COLO829 (cell line): Measurements from ENCODE around the gene RPAP3.

Experiments
- DNase-seq: peaks from one replicate; pipeline ENCODE4 v3.0.0; 2012; ENCODE audit warnings: low spot score

RPAP3 gene

GRCh38 chr12:47742253-47742825 lies 36.5 kb upstream of the RPAP3 start:
- peak; percentile 42 for DNase-seq

- DNase-seq: peak; percentile 91
Measured at GRCh38 chr12:47741340-47741703, 35.5 kb upstream of the RPAP3 start.

GRCh38 chr12:47740606-47741339 lies 34.9 kb upstream of the RPAP3 start:
- DNase-seq: no peak

GRCh38 chr12:47739979-47740378 lies 34.1 kb upstream of the RPAP3 start:
- no peak for DNase-seq

DNA sequence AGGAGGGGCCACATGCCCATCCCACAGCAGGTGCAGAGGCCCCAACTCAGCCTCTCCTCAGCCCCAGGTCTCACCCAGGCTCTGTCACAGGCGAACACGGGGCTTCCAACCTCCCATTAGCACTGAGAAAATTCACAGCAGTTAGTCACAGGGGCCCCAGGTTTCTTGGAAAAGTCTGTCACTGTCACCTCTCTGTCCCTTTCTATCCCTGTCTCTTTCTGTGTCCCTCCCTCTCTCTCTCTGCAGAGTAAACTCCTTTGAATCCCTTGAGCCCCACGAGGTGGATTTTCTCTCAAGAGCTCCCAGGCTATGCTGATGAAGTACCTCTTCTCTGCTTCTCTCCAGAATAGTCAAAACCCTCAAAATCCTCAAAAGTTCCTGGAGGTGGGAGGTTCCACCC lies 33.5 kb upstream of the RPAP3 start:
- no peak for DNase-seq

DNA sequence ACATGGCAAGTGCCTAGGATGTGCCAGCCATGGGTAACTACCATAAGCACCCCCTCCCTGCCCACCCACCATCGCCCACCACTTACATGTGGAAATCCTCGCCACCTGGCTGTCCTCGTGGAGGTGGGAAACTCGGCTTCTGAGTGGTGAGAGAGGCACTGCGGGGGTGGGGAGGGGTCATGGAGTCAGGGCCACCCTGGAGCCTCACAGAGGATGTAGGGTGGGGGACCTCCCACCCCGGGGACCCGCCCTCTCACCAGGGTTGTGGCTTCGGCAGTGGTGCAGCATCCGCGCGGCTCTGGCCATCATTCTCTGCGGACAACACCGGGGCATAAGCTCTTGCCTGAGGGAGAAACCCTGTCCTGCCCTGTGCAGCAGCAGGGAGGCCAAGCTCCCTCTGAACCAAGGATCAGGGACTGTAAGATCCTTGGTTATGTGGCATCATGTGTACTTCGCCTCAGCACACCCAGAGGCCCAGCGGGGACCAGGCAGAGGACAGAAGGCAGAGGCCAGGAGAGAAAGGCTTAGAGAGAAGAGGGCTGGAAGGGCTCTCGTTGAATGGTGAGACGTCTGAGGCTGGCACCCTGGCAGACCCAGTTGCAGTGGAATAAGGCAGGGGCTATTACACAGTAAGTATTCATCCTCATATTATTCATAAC lies 32.2 kb upstream of the RPAP3 start:
- no peak for DNase-seq

GRCh38 chr12:47736877-47737676 lies 31.2 kb upstream of the RPAP3 start:
- DNase-seq: no peak

DNA sequence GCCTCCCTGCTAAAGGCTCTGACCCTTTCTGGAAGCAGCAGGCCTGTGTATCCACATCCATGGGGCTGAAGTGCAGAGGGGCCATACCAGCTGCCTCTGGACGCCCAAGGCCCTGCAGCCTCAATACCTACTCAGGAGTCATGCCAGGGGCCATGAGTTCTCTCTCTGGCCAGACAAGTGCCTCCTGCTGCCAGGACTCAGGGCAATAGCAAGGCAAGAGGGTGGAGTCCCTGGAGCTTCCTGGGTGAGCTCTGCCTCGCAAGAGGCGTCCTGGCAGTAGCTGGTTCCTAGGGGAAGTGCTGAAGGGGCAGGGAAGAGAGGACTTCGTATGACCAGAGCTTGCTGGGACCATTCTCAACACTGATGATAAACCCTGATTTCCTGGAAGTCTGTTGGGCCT lies 30.4 kb upstream of the RPAP3 start:
- DNase-seq: no peak

GRCh38 chr12:47735649-47736048 lies 29.8 kb upstream of the RPAP3 start:
- no peak for DNase-seq

DNA sequence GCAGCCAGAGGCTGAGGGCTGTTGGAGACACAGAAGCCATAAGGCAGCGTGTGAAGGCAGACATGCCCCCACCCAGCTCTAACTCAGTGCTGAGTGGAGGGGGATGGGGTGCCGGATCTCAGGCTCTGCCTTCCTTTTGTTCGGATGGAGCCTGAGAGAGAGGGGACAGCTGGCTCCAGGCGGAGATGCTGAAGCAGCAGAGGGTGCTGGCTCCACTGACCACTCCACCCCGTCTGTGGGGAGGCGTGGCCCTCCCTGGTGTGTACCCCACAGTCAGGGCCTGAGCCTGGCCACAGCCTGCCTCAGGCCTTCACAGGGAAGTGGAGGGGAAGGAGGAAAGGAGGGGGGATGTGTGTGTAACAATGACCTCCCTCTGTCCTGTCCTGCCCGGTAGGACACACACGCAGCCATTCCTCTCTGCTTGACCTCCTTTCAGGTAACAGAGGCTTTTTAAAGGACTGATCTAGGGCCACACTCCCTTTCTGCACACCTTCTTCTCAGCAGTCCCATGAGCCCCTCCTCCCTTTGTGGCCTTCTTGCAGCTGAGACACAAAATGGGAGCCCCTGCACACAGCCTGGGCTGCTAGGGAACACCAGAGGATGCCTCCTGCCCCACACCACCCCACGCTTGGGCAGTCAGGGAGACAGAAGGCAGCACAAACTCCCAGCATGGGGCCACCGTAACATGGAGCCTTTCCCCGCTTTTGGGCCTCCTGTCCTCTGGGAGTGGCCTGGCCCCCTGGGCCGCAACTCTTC lies 29.1 kb upstream of the RPAP3 start:
- DNase-seq: no peak

DNA sequence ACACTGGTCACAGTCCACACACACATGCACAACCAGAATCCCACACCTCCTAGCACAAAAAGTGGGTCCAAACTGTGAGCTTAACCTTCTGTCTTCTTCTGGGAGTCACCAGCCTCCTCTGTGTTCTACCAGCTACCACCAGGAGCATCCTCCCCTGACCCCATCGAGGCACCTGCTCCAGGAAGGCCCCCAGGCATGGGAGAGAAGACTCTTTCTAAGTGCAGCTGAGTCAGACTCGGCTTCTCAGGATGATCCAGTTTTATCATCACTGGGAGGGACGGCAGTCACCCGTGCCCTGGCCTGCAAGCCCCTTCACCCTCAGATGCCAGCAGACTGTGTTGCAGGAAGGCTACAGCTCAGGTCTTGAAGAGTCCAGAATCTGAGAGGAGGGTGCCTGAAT lies 27.3 kb upstream of the RPAP3 start:
- DNase-seq: no peak

DNA sequence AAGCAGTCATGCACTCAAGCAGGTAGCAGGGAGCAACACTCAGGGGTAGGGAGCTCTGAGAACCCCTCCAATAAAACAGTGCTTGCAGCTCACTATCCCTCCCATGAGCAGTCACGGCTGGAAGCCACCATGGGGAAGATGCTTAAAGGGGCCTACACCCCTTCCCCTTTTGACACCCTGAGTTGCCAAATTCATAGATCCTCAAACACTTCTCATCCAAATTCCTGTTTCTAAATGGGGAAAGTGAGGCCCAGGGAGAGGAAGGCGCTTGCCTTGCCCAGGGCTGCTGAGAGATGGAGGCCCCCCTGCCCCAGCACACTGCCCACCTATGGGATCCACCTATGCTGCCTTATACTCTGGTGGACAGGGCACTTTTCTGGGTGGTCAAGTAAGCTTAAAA lies 26.7 kb upstream of the RPAP3 start:
- DNase-seq: no peak

GRCh38 chr12:47731723-47732122 lies 25.9 kb upstream of the RPAP3 start:
- DNase-seq: no peak

DNA sequence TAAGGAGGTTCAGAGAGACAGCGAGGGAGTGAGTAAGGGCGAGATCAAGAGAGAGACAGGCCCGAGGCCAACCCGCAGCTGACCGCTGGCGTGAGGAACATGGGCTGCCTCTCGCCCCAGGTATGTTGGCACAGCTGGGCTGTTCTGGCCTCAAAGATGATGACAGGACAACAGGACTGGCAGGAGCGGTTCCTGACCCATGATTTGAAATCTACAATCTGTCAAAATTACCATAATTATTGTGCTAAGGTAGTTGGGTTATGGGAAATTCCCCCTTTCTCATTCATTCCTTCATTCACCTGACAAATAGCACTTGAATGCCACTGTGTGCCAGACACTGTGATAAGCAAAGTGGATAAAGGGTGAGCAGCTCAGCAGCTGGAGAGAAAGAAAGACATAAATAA lies 24.5 kb upstream of the RPAP3 start:
- no peak for DNase-seq

DNA sequence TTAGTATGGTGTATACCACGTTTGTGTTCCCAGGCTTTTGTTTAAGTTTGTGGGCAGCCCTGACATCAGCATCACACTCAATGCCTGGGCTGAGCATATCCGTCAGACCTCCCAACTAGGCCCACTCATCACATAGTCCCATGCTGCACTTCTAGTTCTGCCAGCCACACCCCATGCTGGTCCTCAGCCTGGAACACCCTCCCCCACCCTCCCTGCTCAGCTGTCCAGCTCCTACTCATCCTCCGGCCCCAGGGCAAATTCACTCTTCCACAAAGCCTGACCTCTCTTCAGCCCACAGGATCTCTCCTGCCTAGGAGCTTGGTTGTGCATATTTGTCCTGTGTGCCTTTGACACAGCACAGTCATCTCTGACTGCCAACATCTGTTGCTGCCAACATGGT lies 23.4 kb upstream of the RPAP3 start:
- no peak for DNase-seq

GRCh38 chr12:47725893-47726292 lies 20.1 kb upstream of the RPAP3 start:
- DNase-seq: peak; percentile 64

- no peak for DNase-seq
Measured at GRCh38 chr12:47725091-47725772, 19.4 kb upstream of the RPAP3 start, which contains the start of gene ENDOU. Gene ENDOU (minus strand): TSS chr12:47725490. CDS start chr12:47725413, 77 bp downstream.

DNA sequence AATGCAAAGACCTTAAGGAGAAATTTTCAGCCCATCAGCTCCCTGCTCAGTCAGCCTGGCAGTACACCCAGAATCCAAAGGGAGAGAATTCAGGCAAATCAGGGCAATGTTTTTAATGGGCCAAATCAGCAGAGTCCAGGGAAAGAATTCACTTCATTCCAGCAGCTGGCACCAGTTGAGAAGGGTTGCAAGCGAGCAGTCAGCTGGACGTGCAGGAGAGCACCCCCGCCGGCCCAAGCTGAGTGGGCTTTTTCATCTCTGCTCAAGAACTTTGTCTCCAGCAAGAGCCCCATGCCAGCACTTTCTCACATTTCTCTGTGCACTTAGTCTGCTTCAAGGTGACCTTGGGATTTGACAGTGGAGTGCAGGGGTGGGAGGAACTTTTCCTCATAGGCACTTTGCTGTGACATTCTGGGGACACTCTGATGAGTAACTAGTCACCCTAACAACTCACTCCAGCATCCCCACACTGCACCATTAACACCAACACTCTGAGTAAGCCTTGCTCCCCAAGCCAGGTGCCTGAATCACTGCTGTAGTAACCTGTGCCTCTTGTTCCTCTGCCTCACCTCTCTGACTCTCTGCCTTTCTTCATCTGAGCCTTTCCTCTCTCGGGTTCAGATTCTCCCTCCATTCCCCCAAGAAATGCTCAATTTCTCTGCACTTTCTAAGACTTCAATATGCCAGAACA lies 17.3 kb upstream of the RPAP3 start:
- no peak for DNase-seq

- no peak for DNase-seq
Measured at GRCh38 chr12:47722136-47722834, 16.5 kb upstream of the RPAP3 start.

GRCh38 chr12:47721431-47721973 lies 15.7 kb upstream of the RPAP3 start:
- DNase-seq: no peak
